Measurements from ENCODE around the gene PRKAR2B.

- TF ChIP-seq USF2 (IDR thresholded peaks at IDR 0.05; ENCODE audit: low read depth, low read length) (no peak), POLR2A (IDR thresholded peaks at IDR 0.05; ENCODE audit: low read depth, low read length) (no peak), MAZ (IDR thresholded peaks at IDR 0.05; ENCODE audit: borderline replicate concordance, low read depth, low read length) (no peak), CTCF (conservative IDR thresholded peaks at IDR 0.05; ENCODE audit: low read depth, low read length) (no peak), RAD21 (IDR thresholded peaks at IDR 0.05; ENCODE audit: low read length) (no peak)
Measured at GRCh38 chr7:107080533-107080932, 36.0 kb downstream of the PRKAR2B start.

Data from IMR-90 (cell line).